HG03280 (cell line): ENCODE results near the gene DOK7.

Experiments
- ATAC-seq: cut with Tn5 transposase; IDR thresholded peaks from one replicate; pipeline ENCODE4 v1.9.1; 2021; ENCODE audit warnings: mild to moderate bottlenecking, moderate library complexity; ENCODE audit not compliant: unreplicated experiment

Gene DOK7

DNA sequence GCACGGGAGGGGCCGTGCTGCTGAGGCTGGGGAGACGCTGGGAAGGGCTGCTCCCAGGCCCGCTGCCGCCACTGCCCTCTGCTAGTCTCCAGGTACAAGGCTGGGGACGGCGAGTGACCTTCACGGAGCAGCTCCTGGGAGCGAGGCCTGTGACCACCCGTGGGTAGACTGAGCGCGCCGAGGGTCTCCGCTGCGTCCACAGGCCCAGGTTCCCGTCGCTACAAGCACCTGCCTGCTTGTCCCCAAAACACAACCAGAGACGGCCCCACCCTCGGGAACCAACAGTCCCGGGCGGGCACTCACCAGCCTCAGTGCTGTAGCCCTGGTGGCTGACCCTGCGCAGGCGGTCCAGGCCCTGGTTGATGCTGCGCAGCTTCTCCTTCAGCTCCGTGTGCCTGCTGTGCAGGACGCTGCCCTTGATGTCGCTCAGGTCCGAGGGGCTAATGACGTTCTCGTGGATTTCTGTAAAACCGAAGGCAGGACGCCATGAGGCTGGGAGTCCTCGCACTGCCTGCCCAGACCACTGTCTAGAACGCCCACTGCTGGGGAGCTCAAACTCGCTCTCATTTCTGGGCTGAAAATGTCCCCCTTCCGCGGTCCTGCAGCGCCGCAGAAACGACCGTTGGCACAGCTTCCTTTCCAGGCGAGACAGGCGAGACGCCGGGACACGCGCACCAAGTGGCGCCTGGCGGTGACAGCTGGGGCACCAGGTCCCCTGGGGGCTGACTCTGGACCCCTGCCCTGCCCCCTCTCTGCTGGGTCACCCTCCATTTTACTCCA is 54.8 kb downstream of the DOK7 start:
- no peak for ATAC-seq

DNA sequence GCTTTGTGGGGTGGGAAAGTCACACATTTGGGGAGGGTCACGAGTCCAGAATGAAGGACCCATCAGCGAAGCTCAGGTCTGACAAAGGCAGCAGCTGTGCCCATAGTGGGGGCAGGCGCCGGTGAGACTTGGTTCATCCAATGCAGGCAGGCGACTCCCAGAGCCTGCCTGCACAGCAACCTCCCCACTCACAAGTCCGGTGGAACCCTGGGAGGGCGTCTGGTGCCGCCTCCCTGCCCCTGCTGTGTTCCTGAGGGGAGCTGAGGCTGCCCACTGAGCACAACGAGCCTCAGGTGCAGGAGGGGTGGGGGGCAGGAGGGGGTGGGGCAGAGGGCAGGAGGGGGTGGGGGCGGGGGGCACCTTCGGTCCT is 55.4 kb downstream of the DOK7 start:
- ATAC-seq = no peak

DNA sequence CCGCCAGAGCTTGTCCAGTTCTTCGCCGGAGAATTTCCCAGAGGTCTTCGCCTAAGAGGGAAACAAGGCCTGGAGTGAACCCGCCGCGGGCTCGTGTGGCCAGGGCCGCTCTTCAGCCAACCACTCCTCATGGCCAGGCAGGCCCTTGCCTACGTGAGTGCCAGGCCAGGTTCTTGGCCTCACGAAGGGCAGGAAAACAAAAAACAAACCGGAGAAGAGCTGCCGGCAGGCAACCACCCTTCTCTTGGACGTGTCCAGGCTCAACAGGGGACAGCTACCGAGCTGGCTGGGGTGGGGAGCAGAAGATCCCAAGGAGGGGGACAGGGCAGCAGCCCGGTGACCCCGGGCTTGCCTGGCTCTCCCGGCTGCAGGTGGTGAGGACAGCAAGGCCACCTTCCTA is 55.8 kb downstream of the DOK7 start:
- ATAC-seq = no peak

DNA sequence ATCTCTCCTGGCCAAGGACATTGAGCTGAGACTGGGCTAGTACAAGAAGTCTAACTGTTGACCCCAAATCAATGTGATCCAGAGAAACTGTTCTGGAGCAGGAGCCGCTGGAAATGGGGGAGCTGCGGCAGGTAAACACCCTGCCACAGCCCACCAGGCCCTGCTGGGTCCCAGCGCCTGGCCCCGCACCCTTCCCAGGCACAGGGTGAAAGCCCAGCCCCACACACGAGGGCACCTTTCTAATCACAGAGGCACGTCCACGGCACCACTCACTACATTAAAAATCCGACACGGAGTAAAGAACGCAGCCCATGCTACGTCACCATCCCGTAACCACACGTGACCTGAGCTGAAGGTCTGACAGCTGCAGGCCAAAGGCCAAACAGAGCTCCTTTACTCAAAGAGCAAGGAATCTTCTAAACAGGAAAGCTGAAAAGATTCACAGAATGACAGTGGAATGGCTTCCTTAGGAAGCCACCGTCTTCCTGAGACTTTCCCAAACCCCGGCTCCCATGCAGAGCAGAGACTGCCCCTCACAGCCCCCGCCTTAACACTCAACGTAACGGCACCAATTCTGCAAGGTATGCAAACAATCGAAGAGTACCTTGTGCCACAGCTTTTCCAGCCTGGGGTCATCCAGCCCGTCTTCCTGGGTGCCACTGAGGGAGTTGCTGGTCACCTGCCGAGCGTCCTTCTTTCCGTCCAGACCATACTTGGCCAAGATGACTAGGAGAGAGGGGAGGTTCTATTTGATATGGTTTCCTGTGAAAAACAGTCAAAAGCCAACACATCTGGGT is 56.6 kb downstream of the DOK7 start:
- ATAC-seq = no peak

DNA sequence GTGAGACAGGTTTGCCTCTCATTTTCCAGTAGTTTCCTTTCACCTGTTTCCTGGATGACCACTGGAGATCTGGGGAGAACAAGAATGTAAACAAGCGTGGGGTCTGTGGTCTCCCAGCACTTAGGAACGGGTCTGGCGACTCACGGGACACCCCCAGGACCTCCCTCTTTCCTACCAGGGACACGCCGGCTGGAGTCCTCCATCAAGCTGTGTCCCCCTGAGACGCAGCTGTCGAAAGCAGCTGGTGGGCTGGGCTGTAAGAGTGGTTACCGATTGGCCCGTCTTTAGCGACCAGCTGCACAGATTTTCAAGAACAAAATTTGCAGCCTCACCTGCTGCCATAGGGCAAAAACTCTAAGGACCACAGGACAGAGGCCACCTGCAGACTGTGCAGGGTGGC is 57.2 kb downstream of the DOK7 start:
- ATAC-seq = no peak

DNA sequence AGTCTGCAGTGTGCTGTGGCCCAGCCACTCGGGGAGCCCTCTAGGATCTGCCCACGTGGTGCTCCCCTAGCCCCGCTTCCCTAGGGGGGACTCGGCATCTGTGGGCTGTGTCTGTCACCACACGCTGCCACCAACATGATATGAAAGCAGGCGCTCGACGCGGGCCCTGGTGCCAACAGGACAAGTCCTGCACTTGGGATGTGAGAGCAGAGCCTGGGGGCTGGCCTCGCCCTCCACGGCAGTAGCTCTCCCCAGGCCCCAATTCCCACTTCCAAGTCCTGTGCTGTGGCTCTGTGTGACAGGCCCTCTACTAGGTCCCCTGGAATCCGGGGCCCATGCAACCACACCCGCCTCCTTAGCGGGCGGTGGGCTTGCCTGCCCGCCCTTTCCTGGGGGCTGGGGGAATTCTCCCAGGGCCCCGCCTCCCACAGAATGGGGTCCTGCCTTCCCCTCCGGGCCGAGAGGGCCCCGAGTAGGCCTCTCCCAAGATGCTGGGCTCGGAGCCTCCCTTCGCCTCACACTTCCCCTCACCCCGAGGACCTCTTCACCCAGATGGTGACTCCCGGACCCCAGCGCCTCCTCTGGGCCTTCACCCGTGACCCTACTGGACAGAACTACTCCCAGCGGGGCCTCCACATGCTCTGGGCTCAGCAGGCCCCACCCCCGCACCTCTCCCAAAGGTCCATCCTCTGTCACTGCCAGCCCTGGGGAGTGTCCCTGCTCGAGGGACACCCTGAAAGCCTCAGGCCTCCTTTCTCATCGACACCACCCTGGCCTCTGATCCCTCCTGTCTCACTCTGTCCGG is 57.9 kb downstream of the DOK7 start:
- ATAC-seq = no peak

DNA sequence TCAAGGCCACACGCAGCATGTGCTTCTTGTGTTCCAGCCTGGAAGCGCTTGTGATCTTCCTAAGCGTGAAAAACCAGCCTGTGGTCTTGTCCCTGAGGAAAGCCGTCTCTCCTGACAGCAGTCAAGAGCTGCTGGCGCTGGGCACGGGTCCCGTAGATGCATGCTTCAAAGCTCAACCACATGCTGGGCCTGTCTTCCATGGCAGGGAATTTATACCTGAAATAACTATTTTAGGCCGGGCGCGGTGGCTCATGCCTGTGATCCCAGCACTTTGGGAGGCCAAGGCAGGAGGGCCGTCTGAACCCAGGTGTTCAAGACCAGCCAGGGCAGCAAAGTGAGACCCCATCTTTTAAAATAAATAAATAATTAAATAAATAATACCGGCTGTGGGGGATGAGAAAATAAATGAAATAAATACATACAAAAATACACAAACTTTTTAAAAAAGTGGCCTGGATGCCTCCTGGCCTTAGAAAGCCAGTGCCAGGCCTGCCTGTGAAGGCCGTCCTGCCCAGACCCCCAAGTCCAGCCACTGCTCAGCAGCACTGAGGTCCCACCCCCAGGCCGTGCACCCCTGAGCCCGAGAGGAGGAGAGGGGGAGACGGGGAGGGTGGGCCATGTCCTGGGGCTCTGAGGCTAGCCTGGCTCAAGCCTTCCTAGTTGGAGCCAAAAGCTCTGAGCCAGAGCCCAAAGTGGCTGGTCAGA is 58.7 kb downstream of the DOK7 start:
- ATAC-seq = no peak

DNA sequence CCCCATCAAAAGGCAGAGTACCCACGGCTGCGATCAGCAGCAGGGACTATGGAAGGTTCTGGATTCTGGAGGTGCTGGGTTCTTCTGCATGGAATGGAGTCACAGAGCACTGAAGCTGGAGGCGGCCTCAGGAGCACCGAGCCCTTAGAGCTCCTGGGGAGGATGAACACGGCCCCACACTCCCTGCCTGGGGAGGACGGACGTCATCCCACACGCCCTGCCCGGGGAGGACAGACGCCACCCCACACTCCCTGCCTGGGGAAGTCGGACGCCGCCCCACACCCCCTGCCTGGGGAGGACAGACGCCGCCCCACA is 59.2 kb downstream of the DOK7 start:
- ATAC-seq = no peak

DNA sequence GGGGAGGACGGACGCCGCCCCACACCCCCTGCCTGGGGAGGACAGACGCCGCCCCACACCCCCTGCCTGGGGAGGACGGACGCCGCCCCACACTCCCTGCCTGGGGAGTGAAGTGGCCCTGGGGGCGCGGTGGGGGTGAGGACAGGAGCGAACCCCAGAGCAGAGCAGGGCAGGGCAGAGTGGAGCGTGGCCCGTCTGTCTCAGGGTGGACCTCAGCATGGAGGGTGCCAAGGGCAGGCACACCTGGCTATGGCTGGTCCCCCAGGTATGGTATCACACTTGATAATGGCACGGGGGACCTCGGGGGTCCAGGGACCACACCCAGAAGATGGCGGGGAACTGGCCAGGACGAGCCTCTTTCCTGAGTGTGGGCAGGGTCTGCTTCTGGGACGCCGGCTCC is 59.5 kb downstream of the DOK7 start:
- ATAC-seq = no peak

DNA sequence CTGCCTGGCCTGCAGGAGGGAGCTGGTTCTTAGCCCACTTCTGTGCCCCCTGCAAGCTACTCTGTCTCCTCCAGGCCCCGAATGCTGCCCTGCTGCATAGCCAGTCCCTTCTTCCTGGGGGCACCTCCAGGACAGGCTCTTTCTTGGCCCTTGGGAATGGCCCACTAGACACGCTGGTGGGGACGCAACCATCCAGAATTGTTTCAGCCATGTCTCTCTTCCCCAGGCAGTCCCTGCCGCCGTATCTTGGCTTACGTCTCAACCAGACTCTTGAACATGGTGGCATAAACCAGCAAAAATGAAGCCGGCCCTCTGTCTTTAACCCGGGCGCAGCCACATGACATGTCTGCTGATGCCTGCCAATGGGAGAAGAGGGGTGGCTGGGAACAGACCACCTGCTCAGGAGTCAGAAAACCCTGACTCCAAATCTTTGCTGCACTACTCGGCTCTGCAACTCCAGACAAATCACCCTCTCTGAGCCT is 60.1 kb downstream of the DOK7 start:
- ATAC-seq = no peak

DNA sequence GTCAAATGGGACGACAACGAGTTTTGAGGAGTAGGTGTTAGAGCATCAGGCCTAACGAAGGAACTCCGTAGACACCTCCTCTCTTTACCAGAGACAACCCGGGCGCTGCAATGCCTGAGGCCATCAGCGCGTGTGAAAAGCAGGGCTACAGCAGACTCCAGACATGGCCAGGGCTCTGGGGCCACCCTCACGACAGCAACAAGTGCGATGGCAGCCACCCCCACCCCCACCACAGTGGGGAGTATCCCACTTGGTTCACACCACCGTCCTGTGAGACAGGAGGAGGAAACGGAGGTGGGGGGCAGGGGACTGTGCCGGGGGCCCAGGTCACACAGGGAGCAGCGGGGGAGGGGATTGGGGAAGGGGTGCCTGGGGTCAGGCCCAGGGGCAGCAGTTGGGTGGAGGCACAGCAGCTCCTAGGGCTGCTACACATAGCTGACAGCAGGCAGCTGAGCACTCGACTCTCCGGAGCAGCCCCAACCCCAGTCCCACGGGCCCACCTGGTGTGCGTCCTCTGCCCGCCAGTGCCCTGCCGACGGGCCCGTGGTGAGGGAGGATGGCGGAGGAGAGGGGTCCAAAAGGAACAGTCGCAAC is 60.6 kb downstream of the DOK7 start:
- ATAC-seq = no peak

DNA sequence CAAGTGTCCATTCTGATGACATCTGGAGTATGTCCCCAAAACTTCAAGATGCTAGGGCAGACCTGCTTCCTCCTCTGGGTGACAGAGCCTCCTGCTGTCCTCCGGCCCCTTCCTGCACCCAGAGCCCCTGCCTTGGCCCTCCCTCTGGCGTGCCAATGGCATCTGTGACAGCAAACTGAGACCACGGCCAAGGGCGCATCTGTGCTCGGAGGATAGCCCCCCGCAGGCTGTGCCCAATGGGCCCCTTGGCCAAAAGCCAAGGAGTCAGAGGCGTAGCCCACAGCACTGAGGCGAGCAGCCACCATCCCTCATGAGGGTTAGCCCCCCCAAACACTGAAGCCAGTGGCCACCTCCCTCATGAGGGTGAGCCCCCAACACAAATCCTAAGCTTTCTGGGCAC is 61.2 kb downstream of the DOK7 start:
- no peak for ATAC-seq

DNA sequence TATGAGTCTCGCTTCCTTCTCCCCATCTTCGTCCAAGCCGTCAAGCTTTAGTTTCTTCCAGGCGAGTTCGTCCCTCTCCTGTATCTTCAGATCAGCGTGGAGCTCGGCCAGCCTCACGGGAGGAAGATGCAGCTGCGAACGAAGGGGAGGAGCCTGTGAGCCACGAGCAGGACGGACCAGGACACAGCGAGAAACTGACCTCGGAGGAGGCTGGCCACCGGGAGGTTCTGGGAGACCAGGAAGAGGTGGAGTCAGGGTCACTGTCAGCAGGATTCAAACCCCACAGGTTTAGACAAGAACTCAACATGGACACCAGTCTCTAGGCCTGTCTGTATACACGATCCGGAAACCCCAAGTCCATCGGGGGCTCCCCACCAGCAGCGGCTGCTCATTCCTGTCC is 61.8 kb downstream of the DOK7 start:
- no peak for ATAC-seq

DNA sequence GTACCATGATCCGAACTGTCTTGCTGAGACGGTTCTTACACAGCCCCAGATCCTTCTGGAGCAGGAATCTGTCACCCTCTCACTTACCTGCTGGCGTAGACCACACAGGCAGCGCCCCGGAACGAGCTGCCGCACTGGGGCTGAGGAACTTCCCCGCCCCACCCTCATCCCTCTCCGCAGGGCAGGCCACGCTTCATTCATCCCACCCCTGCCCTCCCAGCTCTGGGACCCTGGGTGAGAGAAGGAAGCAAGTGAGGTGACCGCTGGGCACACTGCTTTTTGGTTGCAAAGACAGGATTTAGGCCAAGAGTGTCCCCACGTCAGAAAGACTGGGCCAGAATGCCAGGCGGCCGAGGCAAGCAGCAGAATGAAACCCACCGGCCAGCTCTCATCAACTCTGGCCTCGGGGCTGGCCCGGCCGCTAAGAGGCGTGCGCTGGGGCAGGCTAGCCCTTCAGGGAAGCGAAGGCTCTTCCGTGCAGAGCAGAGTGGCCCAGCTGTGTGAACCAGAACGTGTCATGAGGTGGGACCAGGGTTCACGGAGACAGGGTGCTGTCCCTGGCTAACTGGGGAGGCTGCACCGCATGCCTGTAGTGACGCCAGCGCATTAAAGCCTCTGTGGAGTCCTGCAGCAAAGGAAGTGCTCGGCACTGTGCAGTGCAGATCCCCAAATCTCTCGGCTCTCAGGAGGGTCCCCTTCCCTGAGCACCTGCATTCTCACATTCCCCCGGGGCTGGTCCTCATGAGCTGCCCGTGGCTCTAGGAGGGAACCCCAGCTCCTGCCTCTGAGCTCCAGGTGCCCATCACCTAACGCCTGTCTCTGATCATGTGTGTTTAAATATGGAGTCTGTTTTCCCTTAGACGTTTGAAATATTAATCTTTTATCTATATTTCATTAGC is 62.7 kb downstream of the DOK7 start:
- ATAC-seq = no peak

DNA sequence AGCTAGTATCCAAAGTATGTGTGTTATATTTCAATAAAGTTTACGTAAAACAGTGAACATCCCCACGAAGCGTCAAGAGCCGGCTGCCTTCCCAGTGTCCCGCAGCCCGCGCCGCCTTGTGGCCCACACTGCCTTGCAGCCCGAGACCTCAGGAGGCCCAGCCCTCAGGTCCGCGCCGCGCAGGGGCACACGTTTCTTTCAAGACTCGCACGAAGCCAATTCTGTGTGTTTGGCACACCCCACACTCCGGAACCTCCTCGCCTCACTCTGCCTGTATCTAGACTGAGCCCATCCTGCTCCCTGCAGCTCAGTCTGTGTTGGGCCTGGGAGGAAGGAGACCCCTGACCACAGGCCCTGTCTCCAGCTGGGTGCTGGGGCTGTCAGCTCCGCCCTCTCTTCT is 63.4 kb downstream of the DOK7 start:
- ATAC-seq = no peak

DNA sequence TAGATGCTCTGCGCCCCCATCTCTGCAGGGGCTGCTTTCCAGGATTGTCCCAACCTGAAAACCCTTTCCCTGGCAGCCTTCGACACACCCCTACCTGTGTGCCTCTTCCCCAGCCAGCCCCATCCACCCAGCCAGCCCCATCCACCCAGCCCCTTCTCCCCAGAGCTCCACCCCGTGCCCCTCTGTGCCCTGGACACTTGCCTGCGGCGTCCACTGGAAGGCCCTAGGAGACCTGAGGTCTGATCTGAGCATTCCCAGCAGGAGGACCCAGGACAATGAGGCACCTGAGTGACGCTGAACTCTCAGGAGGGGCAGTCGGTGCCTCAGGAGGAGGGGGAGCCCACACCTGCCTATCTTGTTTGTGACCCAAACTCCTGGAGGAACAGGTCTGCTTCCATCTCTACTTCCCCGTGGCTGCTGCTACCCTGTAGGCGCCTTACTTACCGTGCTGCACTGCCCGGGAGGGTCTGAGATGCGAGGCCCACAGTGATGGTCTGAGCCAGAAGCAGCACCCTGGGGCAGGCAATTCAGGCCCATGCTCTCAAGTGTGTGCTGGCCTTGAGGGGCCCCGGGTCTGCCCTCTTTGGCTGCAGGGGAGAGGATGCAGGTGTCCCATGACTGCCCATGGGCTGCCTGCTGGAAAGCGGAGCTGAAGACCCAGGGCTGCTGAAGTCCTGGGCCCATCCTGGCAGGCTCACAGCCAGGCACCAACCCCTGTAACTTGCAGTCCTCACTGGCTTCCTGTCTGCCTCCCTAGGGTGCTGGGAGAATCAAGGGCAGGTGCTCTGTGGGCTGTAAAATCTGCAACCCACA is 64.2 kb downstream of the DOK7 start:
- ATAC-seq = no peak

DNA sequence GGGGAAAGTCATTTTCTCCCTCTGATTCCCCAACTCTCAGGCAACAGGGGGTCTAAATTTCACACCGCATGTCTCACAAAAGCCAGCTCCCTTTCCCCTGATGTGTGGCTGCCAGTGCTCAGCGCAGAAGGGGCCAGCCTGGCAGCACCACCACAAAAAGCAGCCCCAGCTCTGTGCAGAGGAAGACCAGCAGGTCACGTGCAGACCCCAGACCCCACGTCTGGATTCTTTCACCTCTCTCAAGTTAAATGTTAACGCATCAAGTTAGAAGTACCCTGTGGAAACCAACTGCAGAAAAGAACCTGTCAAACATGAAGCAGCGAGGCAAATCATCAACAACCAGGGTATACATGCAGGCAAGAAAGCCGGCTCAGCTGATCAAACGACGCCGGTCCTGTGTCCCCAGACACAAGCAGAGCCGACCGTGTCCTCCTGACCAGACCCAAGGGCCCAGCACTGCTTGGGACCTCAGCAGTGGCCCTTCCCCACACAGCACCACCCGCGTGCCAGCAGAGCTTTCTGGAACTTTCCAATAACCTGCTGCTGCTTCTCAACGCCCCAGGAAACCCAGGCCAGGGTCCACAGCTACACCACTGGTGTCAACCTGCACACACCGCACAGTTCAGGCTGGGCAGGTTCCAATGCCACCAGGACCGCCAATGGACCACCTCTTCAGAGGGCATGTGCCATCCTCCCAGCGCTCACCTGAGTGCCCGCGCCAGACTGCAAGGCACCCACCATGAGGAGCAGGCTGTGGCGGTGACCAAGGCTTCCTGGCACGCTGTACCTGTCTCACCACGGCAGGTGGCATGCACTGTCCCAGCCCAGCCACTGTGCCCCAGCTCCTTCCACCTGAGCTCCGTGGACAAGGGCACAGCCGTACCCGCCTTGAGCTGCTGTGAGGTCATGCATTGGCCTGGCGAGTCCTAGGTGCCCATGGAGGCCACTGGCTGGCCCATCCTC is 65.1 kb downstream of the DOK7 start:
- no peak for ATAC-seq

DNA sequence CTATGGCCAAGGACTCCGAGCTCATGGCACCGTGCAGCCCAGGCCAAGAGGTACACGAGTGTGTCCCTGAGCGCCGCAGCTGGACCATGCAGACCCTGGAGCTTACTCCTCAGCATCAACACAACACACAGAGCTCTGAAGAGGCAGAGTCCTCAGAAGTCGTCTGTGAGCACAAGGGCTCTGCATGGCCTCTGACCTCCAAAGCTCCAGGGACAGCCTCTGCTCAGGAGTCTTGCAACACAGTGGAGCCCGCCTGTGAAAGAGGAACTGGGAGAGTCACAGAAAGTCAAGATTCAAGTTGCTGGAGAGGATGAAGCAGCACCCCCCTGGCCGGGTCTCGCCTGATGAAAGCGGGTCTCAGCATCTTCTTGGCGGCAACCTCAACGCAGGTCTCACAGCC is 66.3 kb downstream of the DOK7 start:
- ATAC-seq = no peak
